GM19025 (cell line): ENCODE measurements around the gene MAP6.

Experiments
- ATAC-seq: cut with Tn5 transposase; IDR thresholded peaks from one replicate; pipeline ENCODE4 v1.9.1; 2021; ENCODE audit warnings: mild to moderate bottlenecking, low read depth, moderate library complexity; ENCODE audit not compliant: unreplicated experiment

MAP6 gene

DNA sequence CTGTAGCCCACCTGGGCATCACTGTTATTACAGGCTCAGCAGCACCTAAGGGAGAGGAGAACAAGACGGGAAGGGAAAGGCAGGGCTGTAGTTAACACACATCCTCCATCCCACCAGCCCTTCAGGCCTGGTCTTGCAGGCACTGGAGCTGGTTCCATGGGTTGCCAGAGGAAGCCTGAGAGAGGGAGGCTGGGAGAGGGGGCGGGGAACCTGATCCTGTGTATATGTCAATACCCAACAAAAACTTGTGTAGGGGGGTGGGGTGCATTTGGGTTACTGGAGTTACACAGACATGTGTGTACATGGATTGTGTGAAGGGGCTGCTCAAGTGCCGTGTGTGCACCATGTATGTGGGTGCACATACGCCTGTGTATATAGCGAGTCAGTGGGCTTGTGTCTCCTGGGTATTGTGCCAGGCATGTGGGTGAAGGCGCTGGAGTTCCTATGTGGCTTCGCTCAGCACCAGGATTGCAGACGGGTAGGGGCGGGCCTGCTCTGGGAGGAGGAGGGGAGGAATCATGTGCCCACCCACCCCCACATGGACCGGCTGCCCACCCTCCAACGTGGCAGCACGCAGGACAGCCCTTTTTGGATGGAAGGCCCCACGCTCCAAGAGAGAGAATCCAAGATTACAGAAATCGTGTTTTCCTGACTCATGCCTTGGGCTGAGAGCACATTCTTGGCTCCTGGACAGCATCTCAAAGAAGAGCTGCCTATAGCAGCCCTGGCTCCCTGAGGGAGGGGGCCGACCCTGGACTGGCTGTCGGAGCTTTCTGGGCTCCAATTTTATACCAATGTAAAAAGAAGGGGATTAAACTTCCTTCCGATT lies 111.0 kb downstream of the MAP6 start:
- no peak for ATAC-seq

- ATAC-seq = no peak
These were observed 112.6 kb downstream of the MAP6 start for GRCh38 chr11:75556275-75556674.

- ATAC-seq = no peak
These were observed 113.6 kb downstream of the MAP6 start for GRCh38 chr11:75555079-75555811.

GRCh38 chr11:75554258-75555022 lies 114.4 kb downstream of the MAP6 start:
- no peak for ATAC-seq

DNA sequence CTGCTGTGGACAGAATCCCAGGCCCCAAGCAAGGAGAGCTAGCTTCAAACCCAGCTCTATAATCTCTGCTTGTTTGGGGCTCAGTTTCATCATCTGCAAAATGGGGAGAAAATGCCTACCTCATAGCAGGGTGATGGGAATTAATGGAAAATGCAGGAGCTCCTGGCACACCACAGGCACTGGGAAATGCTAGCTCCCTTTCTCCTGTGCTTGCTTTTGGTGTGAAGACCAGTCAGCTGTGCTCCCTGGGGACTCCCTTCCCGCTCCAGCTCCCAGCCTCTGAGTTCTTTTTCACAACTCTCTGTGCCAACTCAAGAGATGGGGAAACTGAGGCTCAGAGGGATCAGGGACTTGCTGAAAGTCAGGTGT lies 115.0 kb downstream of the MAP6 start:
- no peak for ATAC-seq

- no peak for ATAC-seq
These were observed 115.7 kb downstream of the MAP6 start for GRCh38 chr11:75553182-75553581.

GRCh38 chr11:75549370-75549958 lies 119.4 kb downstream of the MAP6 start:
- ATAC-seq = no peak

- no peak for ATAC-seq
These were observed 120.1 kb downstream of the MAP6 start for GRCh38 chr11:75548595-75549272.

- ATAC-seq = no peak
These were observed 121.2 kb downstream of the MAP6 start for GRCh38 chr11:75547617-75548058.

- no peak for ATAC-seq
These were observed 121.7 kb downstream of the MAP6 start for GRCh38 chr11:75547177-75547576.

- no peak for ATAC-seq
These were observed 125.0 kb downstream of the MAP6 start for GRCh38 chr11:75543806-75544205.

DNA sequence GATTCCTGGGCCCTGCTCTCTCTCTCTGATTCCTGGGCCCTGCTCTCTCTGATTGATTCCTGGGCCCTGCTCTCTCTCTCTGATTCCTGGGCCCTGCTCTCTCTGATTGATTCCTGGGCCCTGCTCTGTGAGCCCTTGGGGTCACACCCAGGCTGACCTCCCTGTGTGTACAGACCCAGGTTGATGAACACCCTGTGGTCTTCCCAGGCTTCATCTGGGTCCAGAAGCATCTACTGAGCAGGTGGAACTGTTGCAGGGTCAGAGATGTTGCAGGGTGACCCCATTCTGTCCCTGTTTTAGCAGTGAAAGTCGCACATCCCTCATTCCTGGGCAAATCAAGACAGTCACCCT lies 126.8 kb downstream of the MAP6 start:
- no peak for ATAC-seq

- ATAC-seq = no peak
These were observed 127.4 kb downstream of the MAP6 start for GRCh38 chr11:75541193-75542087.

GRCh38 chr11:75539459-75540334 lies 129.1 kb downstream of the MAP6 start:
- no peak for ATAC-seq

DNA sequence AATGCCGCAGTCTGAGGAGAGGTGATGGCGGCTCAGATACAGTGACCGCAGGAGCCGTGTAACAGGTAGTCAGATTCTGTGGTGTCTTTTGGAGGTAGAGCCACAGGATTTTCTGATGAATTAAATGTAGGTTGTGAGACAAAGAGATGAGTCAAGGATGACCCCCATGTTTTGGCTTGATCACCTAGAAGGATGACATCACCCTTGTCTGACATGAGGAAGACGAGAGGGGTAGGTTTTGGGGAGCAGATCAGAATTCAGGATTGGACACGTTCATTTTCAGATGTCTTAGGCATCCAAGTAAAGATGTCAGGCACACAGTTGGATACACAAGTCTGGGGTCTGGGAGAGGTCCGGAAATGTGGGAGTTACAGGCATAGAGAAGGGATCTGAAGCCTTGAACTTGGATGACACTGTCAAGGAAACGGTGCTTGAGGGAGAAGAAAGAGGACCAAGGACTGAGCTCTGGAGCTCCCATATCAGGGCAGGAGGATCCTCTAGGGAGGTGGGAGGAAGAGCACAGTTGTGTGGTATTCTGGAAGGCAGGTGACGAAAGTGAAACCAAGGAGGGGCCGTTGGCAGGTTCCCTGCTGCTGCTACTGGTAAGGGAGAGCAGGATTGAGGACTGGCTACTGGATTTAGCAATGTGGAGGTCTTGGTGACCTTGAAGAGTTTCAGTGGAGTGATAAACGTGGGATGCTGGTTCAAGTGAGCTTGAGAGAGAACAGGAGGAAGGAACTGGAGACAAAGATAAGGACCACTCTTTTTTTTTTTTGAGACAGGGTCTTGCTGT lies 130.5 kb downstream of the MAP6 start:
- no peak for ATAC-seq

DNA sequence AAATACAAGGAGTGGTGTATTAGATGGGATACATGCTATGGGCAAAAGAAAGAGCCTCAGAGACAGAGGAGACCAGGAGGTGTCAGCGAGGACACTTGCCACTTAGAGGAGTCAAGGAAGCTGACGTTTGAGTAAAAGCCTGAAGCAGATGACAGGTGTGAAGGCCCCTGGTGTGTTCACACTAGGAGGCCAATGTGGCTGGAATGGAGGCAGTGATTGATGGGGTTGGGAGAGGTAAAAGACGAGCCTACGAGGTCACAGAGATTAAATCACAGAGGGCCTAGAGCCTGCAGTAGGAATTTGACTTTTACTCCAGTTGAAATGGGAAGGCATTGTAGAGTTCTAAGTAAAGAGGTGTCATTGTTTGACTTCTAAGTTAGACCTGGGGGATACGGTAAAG lies 131.1 kb downstream of the MAP6 start:
- ATAC-seq = no peak
